GM21717 (cell line): ENCODE results near the gene TAF11L3.
"Not testable (repeated sequence)": the region's sequence is repeated elsewhere in the genome, so short reads cannot be mapped to it uniquely, and the experiment has no call there.

Experiments
- ATAC-seq: cut with Tn5 transposase; IDR thresholded peaks from one replicate; pipeline ENCODE4 v1.9.1; 2021; ENCODE audit warnings: mild to moderate bottlenecking, moderate library complexity; ENCODE audit not compliant: unreplicated experiment

The TAF11L3 gene

GRCh38 chr5:17518067-17518466, at the start of gene TAF11L3:
Gene TAF11L3, plus strand, starts transcription at chr5:17518367.
- ATAC-seq: not testable (repeated sequence)

DNA sequence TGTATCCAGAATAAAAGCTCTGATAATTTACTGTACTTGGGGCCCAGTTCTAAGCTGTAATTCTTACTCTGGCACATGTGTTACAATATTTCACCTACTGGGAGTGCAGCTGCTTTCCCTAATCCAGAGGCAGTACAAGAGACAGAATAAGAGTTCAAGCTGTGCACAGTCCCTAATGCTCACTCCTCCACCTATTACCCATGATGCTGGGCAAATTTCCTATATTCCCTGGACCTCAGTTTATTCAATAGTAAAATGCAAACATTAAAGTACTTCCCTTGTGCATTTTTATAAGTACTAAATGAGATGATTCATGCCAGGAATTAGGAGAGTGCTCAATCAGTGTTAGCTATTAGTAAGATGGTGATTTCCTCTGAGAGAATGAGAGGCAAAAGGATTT, 48.1 kb upstream of the TAF11L3 start:
- no peak for ATAC-seq

- ATAC-seq: not testable (repeated sequence)
These were observed 43.1 kb upstream of the TAF11L3 start for GRCh38 chr5:17475064-17475463.

DNA sequence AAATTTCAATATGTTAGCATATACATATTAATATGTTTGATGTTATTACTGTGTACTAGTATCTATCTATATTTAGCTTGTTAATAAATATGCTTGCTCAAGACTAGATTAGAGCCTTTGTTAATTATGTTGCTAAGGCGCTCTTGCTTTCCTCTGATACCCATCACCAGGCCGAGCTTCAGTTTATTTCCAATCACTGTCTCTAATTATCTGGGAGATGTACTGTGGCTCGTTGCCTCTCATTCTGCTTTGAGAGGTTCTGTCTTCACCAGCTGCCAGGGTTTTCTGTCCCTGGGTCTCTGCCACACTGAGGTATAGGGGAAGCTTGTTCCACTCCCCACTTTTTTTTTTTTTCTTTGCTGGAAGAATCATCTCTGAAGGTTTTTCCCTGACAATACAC, 41.1 kb upstream of the TAF11L3 start:
- no peak for ATAC-seq

DNA sequence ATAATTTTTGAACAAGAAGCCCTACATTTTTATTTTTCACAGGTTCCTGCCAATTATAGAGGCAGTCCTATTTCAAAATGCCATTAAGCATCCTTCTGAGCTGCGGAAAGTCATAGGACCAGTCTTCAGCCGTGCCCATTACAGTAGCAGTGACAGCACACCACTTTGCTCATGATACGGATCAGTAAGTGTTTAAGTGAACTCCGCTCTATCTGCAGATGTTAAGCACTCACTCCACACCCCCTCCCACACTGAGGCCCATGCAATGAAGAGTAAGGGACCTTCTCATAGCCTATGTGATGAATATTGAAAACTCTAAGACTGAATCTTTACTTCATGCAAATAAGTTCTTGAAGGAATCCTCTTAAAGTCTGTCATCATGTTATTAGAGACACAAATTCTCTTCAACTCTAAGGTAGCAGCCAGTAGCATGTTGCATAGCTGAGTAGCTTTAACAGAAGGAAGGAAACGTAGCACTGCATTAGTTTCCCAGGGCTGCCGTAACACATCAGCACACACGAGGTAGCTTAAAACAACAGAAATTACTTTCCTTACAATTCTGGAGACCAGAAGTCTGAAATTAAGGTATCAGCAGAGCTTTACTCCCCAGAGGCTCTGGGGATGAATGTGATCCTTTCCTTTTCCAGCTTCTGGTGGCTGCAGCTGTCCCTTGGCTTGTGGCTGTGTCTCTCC, 40.4 kb upstream of the TAF11L3 start:
- no peak for ATAC-seq

- no peak for ATAC-seq
These were observed 36.8 kb upstream of the TAF11L3 start for GRCh38 chr5:17481378-17481777.

DNA sequence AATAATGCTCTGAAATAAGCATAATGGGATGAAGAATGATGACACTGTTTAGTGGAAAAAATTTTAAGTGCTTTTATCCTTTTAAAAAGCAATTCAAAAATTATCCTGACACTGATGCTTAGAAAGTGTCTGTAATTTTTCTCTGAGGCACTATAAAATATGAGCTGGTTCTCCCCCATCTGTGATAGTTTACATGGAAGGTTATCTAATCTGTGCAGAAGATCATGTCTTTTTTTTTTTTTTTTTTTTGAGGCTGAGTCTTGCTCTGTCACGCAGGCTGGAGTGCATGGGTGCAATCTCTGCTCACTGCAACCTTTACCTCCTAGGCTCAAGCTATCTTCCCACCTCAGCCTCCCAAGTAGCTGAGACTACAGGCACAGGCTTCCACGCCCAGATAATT, 35.4 kb upstream of the TAF11L3 start:
- no peak for ATAC-seq

DNA sequence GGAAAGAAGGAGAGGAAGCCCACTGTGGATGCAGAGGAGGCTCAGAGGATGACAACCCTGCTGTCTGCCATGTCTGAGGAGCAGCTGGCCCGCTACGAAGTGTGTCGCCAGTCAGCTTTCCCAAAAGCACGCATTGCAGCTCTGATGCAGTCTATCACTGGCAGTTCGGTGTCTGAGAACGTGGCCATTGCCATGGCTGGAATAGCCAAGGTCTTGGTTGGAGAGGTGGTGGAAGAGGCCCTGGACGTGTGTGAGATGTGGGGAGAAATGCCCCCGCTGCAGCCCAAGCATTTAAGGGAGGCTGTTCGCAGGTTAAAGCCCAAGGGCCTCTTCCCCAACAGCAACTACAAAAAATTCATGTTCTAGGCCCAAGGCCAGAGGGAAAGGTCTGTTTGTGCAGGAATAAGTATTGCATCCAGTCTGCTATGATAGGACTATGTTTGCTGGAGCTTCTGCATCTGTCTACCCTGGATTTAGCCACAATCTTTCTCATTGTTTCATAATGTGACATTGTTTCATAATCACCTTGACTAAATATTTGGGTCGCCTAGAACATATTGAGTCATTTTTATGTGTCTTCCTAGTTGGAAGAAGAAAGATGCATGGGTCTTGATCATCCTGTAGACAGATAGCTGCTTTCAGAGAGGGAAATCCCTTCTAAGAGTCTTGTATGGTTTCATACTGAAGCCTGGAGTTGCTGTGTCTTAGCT, 31.5 kb upstream of the TAF11L3 start:
- ATAC-seq: not testable (repeated sequence)

GRCh38 chr5:17487174-17487512, 31.0 kb upstream of the TAF11L3 start:
- ATAC-seq: no peak

- ATAC-seq: not testable (repeated sequence)
These were observed 26.9 kb upstream of the TAF11L3 start for GRCh38 chr5:17491257-17491656.

DNA sequence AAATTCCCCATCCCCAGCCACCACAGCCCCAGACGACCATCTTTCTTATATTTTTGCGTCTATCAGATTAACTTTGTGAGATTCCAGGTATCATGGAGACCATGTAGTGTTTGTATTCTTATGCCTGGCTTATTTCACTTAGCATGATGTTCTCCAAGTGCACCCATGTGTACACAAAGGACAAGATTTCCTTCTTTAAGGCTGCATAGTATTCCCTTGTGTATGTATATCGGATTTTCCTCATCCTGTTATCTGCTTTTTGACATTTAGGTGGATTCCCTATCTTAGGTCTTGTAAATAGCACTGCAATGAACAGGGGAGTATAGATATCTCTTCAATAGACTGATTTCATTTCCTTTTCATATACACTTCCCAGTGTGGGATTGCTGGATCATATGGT, 25.4 kb upstream of the TAF11L3 start:
- ATAC-seq: no peak

DNA sequence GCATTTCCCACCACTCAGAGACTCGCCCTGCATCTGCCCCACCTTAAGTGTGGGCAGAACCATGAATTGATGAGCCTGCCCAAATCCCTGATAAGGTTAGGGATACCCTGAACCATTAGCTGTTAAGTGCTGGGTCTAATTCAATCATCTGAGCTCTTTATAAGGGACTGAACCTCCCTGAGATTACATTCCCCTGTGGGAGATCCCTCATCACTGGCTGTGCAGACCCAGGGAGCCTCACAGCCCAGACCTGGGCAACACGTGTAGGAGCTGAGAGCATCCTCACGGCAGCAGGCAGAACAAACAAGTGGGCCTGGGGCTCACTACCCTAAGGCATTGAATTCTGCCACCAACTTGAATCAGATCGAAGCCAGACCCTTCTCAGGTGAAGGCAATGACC, 20.7 kb upstream of the TAF11L3 start:
- ATAC-seq: no peak

GRCh38 chr5:17497931-17498330, 20.2 kb upstream of the TAF11L3 start, which contains the start of gene TAF11L2:
Gene TAF11L2, plus strand, starts transcription at chr5:17498231.
- ATAC-seq: not testable (repeated sequence)

- no peak for ATAC-seq
These were observed 6.3 kb upstream of the TAF11L3 start for GRCh38 chr5:17511775-17512325.

DNA sequence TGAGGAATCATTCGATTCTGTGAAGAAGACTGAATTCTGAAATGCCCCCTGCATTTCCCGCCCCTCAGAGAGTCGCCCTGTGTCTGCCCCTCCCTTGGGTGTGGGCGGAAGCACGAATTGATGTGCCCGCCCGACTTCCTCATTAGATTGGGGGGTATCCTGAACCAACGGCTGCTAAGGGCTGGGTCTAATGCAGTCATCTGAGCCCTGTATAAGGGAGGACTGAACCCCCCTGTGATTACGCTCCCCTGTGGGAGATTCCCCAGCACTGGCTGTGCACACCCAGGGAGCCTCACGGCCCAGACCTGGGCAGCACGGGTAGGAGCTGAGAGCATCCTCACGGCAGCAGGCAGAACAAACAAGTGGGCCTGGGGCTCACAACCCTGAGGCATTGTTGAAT, 641 bp upstream of the TAF11L3 start:
- not testable (repeated sequence) for ATAC-seq

DNA sequence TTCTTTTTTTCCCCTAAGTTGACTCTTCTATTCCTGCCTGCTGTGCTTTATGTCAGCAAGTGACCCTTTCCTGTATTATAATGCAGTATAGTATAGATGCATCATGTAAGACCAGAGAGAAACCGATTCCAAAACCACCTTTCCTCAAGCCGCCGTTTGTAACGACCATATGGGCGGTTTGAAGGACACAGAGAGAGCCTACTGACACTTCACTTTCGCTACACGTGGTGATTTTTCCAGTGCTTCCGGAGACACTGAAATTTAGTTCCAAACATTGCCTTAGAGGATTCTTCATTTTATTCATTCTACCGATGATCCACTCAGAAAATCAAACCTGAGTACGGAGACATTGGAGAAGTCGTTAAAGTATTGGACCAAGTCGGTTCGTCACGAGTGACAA, 1.3 kb downstream of the TAF11L3 start:
- not testable (repeated sequence) for ATAC-seq

DNA sequence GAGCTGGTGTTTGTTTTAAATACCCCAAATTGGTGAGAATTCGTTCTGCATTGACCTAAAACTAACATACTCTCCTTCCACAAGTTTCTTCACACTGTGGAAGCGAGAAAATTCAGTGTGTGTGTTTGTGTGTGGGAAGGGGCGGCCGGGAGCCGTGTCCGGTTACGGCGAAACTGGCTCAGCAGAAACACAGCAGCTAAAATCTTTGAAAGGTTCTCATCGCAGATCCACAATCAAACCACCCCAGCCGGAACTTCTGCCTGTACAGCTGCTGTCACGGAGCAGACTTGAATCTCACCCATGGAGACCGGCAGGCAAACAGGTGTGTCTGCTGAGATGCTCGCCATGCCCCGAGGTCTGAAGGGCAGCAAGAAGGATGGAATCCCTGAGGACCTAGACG, 3.3 kb downstream of the TAF11L3 start, which contains the start of gene TAF11L4:
TAF11L4 (plus strand) TSS at position 301 of the 400 bp plus-strand sequence.
- not testable (repeated sequence) for ATAC-seq

DNA sequence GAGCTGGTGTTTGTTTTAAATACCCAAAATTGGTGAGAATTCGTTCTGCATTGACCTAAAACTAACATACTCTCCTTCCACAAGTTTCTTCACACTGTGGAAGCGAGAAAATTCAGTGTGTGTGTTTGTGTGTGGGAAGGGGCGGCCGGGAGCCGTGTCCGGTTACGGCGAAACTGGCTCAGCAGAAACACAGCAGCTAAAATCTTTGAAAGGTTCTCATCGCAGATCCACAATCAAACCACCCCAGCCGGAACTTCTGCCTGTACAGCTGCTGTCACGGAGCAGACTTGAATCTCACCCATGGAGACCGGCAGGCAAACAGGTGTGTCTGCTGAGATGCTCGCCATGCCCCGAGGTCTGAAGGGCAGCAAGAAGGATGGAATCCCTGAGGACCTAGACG, 6.8 kb downstream of the TAF11L3 start, which contains the start of gene TAF11L5:
TAF11L5 (plus strand) TSS at position 301 of the 400 bp plus-strand sequence.
- not testable (repeated sequence) for ATAC-seq

GRCh38 chr5:17526504-17526903, 8.3 kb downstream of the TAF11L3 start:
- ATAC-seq: not testable (repeated sequence)

GRCh38 chr5:17528369-17528768, 10.2 kb downstream of the TAF11L3 start, which contains the start of gene TAF11L6:
Gene TAF11L6, plus strand, starts transcription at chr5:17528669.
- not testable (repeated sequence) for ATAC-seq
